SU-DHL-6 (cell line): ENCODE data around the gene TOGARAM2.

ENCODE experiments used
- CTCF ChIP-seq: fragments of 200-600 bp; sonication (generic); IDR thresholded peaks from one replicate; pipeline ENCODE4 v1.5.1; 2017; ENCODE audit warnings: antibody characterized with exemption, mild to moderate bottlenecking, low read length, moderate library complexity; ENCODE audit not compliant: insufficient read depth, poor library complexity, severe bottlenecking
- EZH2phosphoT487 ChIP-seq: fragments of 200-600 bp; sonication (generic), shearing (Covaris generic); conservative IDR thresholded peaks from 2 replicates; pipeline ENCODE4 v1.6.1; 2018; ENCODE audit warnings: mild to moderate bottlenecking, antibody characterized with exemption, low read length, moderate library complexity, mixed read lengths

GRCh38 chr2:28980368-28981015 is 606 bp upstream of the TOGARAM2 start:
- TF ChIP-seq CTCF (no peak), EZH2phosphoT487 (no peak)
